Activated CD8-positive, alpha-beta T cell treated with anti-CD3 and anti-CD28 coated beads for 36 hours (primary cell): ENCODE measurements around the gene PLAAT4. TPM values are rescaled to one million over a fixed set of nuclear protein-coding genes. Genes with fewer than 3 reads are reported as not detected.

Experiments used
- ATAC-seq: fragments of 200-7000 bp; cut with Tn5 transposase; one replicate; pipeline ENCODE4 v1.10.0; 2021; ENCODE audit warnings: mild to moderate bottlenecking, moderate library complexity
- CTCF ChIA-PET: fragments of 350-600 bp; sonication (Branson Sonifier 250); formaldehyde crosslinking; loops from one replicate; lab custom pipeline; 2021; ENCODE audit warnings: antibody characterized with exemption; lab: Charles Lee
- POLR2A ChIA-PET: fragments of 350-600 bp; sonication (Branson Sonifier 250); formaldehyde crosslinking; loops from one replicate; lab custom pipeline; 2021; ENCODE audit warnings: antibody characterized with exemption; lab: Charles Lee
- DNase-seq: peaks from one replicate; pipeline ENCODE4 v3.0.0-alpha.2; 2020
- H3K27ac Mint-ChIP-seq: one replicate; pipeline ENCODE4 v1.8.0; 2021; ENCODE audit warnings: mild to moderate bottlenecking, mixed read lengths
- H3K27me3 Mint-ChIP-seq: one replicate; pipeline ENCODE4 v1.8.0; 2021; ENCODE audit warnings: mixed read lengths
- H3K36me3 Mint-ChIP-seq: one replicate; pipeline ENCODE4 v1.8.0; 2021; ENCODE audit warnings: low read depth, mixed read lengths
- H3K4me1 Mint-ChIP-seq: one replicate; pipeline ENCODE4 v1.8.0; 2021; ENCODE audit warnings: low read depth, mixed read lengths
- H3K4me3 Mint-ChIP-seq: one replicate; pipeline ENCODE4 v1.8.0; 2021; ENCODE audit warnings: mild to moderate bottlenecking, moderate library complexity, mixed read lengths
- H3K9me3 Mint-ChIP-seq: one replicate; pipeline ENCODE4 v1.8.0; 2021; ENCODE audit warnings: mixed read lengths
- intact Hi-C: fragments of 100-400 bp; cut with micrococcal nuclease; formaldehyde crosslinking; loops from one replicate; pipeline ENCODE4 v1.10.0; 2022
- total RNA-seq, 2 experiments: library from RNA; stranded (reverse); gene quantifications; one replicate each; pipeline ENCODE4 v1.2.3, GENCODE V29; 2021
- TF ChIP-seq, protein P1 (sequence below): fragments of 200-600 bp; IDR thresholded peaks from one replicate; pipeline ENCODE4 v1.8.0; 2022; ENCODE audit warnings: antibody characterized with exemption, mild to moderate bottlenecking

Gene PLAAT4
- total RNA-seq, 2 experiments from 2014 or later = 24.1 to 26.2 TPM

- peak within 1 kb of the TSS; percentile 18 for H3K27ac Mint-ChIP-seq
- ChIA-PET CTCF (interaction anchor here (1.0 to 4.6 kb wide), 6 partner anchors 11 to 84 kb away, joined by 3 to 25 read pairs (median 6); partner anchors contain the start of gene PLAAT4), POLR2A (interaction anchor here (1.2 to 2.9 kb wide), 3 partner anchors 12 to 41 kb away, joined by 4 to 17 read pairs (median 13); partner anchors contain the start of gene PLAAT4)
- no peaks in the 10 kb centered on the region for H3K9me3 Mint-ChIP-seq
- H3K4me3 Mint-ChIP-seq = no peak within 1 kb of the TSS
- H3K36me3 Mint-ChIP-seq = no peaks in the 10 kb centered on the region
- intact Hi-C loops = loop anchor here (10.0 kb wide), 1 partner anchor 51 kb away; the partner anchor contains the start of gene PLAAT3
- no peak for DNase-seq
- H3K4me1 Mint-ChIP-seq = peaks cover 55% of the 10 kb centered on the region
- TF ChIP-seq, protein P1, sequence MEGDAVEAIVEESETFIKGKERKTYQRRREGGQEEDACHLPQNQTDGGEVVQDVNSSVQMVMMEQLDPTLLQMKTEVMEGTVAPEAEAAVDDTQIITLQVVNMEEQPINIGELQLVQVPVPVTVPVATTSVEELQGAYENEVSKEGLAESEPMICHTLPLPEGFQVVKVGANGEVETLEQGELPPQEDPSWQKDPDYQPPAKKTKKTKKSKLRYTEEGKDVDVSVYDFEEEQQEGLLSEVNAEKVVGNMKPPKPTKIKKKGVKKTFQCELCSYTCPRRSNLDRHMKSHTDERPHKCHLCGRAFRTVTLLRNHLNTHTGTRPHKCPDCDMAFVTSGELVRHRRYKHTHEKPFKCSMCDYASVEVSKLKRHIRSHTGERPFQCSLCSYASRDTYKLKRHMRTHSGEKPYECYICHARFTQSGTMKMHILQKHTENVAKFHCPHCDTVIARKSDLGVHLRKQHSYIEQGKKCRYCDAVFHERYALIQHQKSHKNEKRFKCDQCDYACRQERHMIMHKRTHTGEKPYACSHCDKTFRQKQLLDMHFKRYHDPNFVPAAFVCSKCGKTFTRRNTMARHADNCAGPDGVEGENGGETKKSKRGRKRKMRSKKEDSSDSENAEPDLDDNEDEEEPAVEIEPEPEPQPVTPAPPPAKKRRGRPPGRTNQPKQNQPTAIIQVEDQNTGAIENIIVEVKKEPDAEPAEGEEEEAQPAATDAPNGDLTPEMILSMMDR = no peak
- no peak for ATAC-seq
- no peaks in the 10 kb centered on the region for H3K27me3 Mint-ChIP-seq
Observed at GRCh38 chr11:63563201-63564055, 26.8 kb downstream of the PLAAT4 start, which contains the start of gene PLAAT2. Gene PLAAT2, minus strand, starts transcription at chr11:63563379. Its CDS starts 55 bp downstream, at chr11:63563324.

DNA sequence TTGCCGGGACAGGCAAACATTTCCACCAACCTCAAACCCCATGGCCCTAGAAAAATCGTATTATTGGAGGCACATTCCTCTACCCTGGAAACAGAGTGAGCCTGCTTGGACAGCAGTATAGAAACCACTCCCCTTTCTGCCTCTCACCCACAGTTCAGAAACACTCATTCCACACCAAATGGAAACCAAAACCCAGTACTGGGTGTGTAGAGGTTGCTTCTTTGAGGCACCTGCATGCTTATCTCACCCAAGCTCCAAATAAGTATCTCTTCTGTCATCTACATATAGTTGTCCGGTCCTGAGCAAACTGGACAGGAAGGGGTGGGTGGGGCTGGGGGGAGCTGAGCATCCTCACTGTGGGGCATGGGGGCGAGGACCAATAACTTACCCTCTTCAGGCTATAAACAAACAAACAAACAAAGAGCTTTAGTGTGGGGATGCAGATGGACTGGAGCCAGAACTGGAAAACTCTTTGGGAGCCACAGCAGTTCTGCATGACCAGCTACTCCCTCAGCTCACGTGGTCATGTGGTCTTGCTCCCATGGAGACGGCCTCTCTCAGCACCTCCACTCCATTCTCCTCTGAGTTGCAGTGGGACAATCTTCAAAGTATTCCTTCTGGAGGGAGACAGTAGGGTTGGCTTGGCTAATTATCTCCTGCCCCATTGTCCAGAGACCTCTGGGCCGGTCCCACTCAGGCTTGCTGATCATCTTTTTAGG lies 27.6 kb downstream of the PLAAT4 start:
- TF ChIP-seq, protein P1 = no peak
- intact Hi-C loops = loop anchor here (10.0 kb wide), 1 partner anchor 51 kb away; the partner anchor contains the start of gene PLAAT3
- ChIA-PET CTCF (interaction anchor here (1.0 to 4.6 kb wide), 5 partner anchors 12 to 85 kb away, joined by 3 to 25 read pairs (median 7); partner anchors contain the start of gene PLAAT4), POLR2A (interaction anchor here (1.2 to 2.9 kb wide), 3 partner anchors 13 to 42 kb away, joined by 4 to 17 read pairs (median 13); partner anchors contain the start of gene PLAAT4)
- Mint-ChIP-seq H3K27me3 (no peaks in the 10 kb centered on the region), H3K36me3 (no peaks in the 10 kb centered on the region), H3K9me3 (no peaks in the 10 kb centered on the region), H3K4me1 (peaks cover 57% of the 10 kb centered on the region), H3K27ac (peak overlapping the region; percentile 18), H3K4me3 (no peak overlapping the region)
- DNase-seq (peak; percentile 55), ATAC-seq (peak; percentile 67)

DNA sequence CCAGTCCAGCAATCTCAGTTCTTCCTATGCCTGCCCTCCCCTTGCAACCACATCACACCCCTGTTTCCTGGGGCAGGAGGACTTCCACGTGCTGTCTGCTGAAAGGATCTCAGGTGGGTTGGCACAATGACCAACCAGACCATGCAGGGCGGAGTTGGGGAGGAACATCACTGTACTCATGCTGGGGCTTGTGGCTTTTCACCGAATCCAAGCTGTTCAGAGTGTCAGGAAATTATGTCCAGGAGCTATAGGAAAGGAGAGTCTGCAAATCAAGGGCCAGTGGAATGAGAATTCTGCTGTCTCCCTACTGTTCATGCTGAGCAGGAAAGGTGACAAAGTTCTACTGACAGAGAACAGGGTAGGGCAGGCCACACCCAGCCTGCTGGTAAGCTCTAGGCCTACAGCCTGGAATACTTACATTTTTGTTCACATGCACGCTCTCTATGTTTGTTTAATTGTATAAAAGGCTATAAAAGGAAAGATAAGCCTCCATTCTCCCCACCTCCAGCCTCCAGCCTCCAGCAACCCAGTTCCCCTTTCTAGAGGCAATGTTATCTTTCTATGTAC lies 28.3 kb downstream of the PLAAT4 start:
- ATAC-seq (no peak), DNase-seq (no peak)
- peaks cover 56% of the 10 kb centered on the region for H3K4me1 Mint-ChIP-seq
- no peaks in the 10 kb centered on the region for H3K27me3 Mint-ChIP-seq
- no peak overlapping the region for H3K4me3 Mint-ChIP-seq
- no peaks in the 10 kb centered on the region for H3K9me3 Mint-ChIP-seq
- H3K36me3 Mint-ChIP-seq = no peaks in the 10 kb centered on the region
- CTCF ChIA-PET = interaction anchor here (1.0 to 4.6 kb wide), 5 partner anchors 12 to 86 kb away, joined by 3 to 25 read pairs (median 7); partner anchors contain the start of gene PLAAT4
- TF ChIP-seq, protein P1 = no peak
- POLR2A ChIA-PET = interaction anchor here (1.2 to 3.2 kb wide), 3 partner anchors 13 to 43 kb away, joined by 4 to 17 read pairs (median 13); partner anchors contain the start of gene PLAAT4
- H3K27ac Mint-ChIP-seq = no peak overlapping the region
- intact Hi-C loops = loop anchor here (10.0 kb wide), 1 partner anchor 50 kb away; the partner anchor contains the start of gene PLAAT3

DNA sequence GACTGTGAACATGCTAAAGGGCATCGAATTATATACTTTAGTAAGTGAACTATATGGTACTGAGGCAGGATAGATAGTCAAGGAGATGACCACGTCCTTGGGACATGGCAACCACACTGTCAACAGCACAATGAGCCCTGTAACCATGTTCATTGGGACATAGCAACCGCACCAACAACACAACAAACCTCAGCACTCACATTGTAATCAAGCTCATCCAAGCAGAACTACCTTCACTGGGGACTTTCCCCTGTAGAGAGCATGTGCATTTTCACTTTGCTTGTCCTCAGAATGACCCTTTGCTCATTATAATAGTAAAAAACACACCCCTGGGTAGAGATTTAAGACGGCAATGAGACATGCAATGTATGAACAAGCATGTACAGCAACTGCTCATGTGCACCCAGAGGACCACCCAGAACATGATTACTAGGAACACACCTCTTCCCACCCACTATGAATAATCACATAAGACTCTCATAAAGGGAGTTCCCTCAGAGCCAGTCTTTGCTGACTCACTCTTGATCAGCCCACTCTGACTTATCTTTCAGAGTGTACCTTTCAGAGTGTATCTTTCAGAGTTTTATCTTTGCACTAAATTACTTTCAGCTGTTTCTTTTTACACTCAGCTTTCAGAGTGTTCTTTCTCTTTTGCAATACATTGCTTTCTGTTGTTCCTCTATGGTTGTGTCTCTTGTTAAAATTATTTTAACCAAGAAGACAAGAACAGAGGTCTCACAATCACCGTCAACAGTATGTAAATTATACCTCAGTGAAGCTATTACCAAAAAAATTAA lies 30.6 kb downstream of the PLAAT4 start:
- no peaks in the 10 kb centered on the region for H3K9me3 Mint-ChIP-seq
- H3K27me3 Mint-ChIP-seq = no peaks in the 10 kb centered on the region
- H3K27ac Mint-ChIP-seq = peak overlapping the region; percentile 86
- TF ChIP-seq, protein P1 = no peak
- no peaks in the 10 kb centered on the region for H3K36me3 Mint-ChIP-seq
- H3K4me1 Mint-ChIP-seq = peaks cover 40% of the 10 kb centered on the region
- ChIA-PET CTCF (interaction anchor here (0.6 to 4.6 kb wide), 7 partner anchors 9 to 88 kb away, joined by 3 to 25 read pairs (median 4); no protein-coding TSS in a partner anchor), POLR2A (interaction anchor here (0.6 to 3.2 kb wide), 9 partner anchors 10 to 43 kb away, joined by 3 to 13 read pairs (median 5); partner anchors contain the start of gene PLAAT4)
- peak; percentile 75 for DNase-seq
- ATAC-seq = peak; percentile 84
- H3K4me3 Mint-ChIP-seq = peak overlapping the region; percentile 42
- intact Hi-C loops = loop anchor here (2.0 to 10.0 kb wide), 2 partner anchors 34 to 48 kb away; partner anchors contain the start of gene PLAAT3
